GM23338 (cell line): ENCODE results near the gene LRRN4. TPM values are rescaled to one million over a fixed set of nuclear protein-coding genes. Genes with fewer than 3 reads are reported as not detected.

Experiments
- ATAC-seq: fragments of 200-7000 bp; cut with Tn5 transposase; 3 replicates; pipeline ENCODE4 v1.9.1; 2020
- DNase-seq: peaks from one replicate; pipeline ENCODE4 v3.0.0-alpha.2; 2015; ENCODE audit warnings: low spot score
- H2AFZ ChIP-seq: fragments of 200-600 bp; sonication (generic); 2 replicates; pipeline ENCODE4 v1.8.0; 2016; ENCODE audit warnings: antibody characterized with exemption, mild to moderate bottlenecking, moderate library complexity
- H3F3A ChIP-seq: fragments of 200-600 bp; sonication (generic); replicated peaks from 2 replicates; pipeline ENCODE4 v1.8.0; 2017; ENCODE audit warnings: antibody characterized with exemption, mixed run types, low read depth
- H3K27ac ChIP-seq: fragments of 200-600 bp; sonication (generic); 2 replicates; pipeline ENCODE4 v1.6.1; 2016; ENCODE audit warnings: low read depth
- H3K27me3 ChIP-seq: fragments of 200-600 bp; sonication (generic); 2 replicates; pipeline ENCODE4 v1.8.0; 2016; ENCODE audit warnings: mild to moderate bottlenecking, mixed run types, moderate library complexity; ENCODE audit not compliant: insufficient read depth
- H3K36me3 ChIP-seq: fragments of 200-600 bp; sonication (generic); 2 replicates; pipeline ENCODE4 v1.8.0; 2016; ENCODE audit warnings: mild to moderate bottlenecking; ENCODE audit not compliant: insufficient read depth
- H3K4me1 ChIP-seq: fragments of 200-600 bp; sonication (generic); 2 replicates; pipeline ENCODE4 v1.8.0; 2016; ENCODE audit warnings: mild to moderate bottlenecking, moderate library complexity; ENCODE audit not compliant: insufficient read depth
- H3K4me2 ChIP-seq: fragments of 200-600 bp; sonication (generic); 2 replicates; pipeline ENCODE4 v1.7.1; 2017; ENCODE audit warnings: mixed run types
- H3K4me3 ChIP-seq: fragments of 200-600 bp; sonication (generic); 2 replicates; pipeline ENCODE4 v1.6.1; 2016; ENCODE audit warnings: mixed run types
- H3K79me2 ChIP-seq: fragments of 200-600 bp; sonication (generic); replicated peaks from 2 replicates; pipeline ENCODE4 v1.8.0; 2017; ENCODE audit warnings: mild to moderate bottlenecking; ENCODE audit not compliant: insufficient read depth
- H3K9me2 ChIP-seq: fragments of 200-600 bp; sonication (generic); 2 replicates; pipeline ENCODE4 v1.8.0; 2017; ENCODE audit not compliant: insufficient read depth
- H4K20me1 ChIP-seq: fragments of 200-600 bp; sonication (generic); replicated peaks from 2 replicates; pipeline ENCODE4 v1.8.0; 2017; ENCODE audit warnings: mild to moderate bottlenecking; ENCODE audit not compliant: insufficient read depth
- H3K27ac Mint-ChIP-seq: 2 replicates; pipeline ENCODE4 v1.8.0; 2020; ENCODE audit warnings: inconsistent platforms, mild to moderate bottlenecking, moderate library complexity, mixed read lengths
- H3K27me3 Mint-ChIP-seq: 3 replicates; pipeline ENCODE4 v1.8.0; 2022; ENCODE audit warnings: low read depth, mild to moderate bottlenecking, moderate library complexity, mixed read lengths, inconsistent platforms; ENCODE audit not compliant: insufficient read depth, poor library complexity
- H3K36me3 Mint-ChIP-seq: 3 replicates; pipeline ENCODE4 v1.8.0; 2021; ENCODE audit warnings: low read depth, mild to moderate bottlenecking, inconsistent platforms, moderate library complexity, mixed read lengths
- H3K4me1 Mint-ChIP-seq: 3 replicates; pipeline ENCODE4 v1.8.0; 2020; ENCODE audit warnings: mild to moderate bottlenecking, inconsistent platforms, mixed read lengths
- H3K4me3 Mint-ChIP-seq: 3 replicates; pipeline ENCODE4 v1.8.0; 2021; ENCODE audit warnings: moderate library complexity, mild to moderate bottlenecking, inconsistent platforms, mixed read lengths
- H3K9me3 Mint-ChIP-seq: 3 replicates; pipeline ENCODE4 v1.8.0; 2020; ENCODE audit warnings: moderate library complexity, mild to moderate bottlenecking, inconsistent platforms, mixed read lengths
- EZH2phosphoT487 ChIP-seq: fragments of 200-600 bp; sonication (generic); IDR thresholded peaks from one replicate; pipeline ENCODE4 v1.8.1; 2018; ENCODE audit warnings: antibody characterized with exemption; ENCODE audit not compliant: unreplicated experiment
- NANOG ChIP-seq: IDR thresholded peaks from 2 replicates; pipeline ENCODE4 v1.6.1; 2016; ENCODE audit warnings: antibody characterized with exemption, borderline replicate concordance
- POLR2AphosphoS5 ChIP-seq: IDR thresholded peaks from 2 replicates; pipeline ENCODE4 v1.6.1; 2016; ENCODE audit warnings: antibody characterized with exemption, low read depth
- STAT1 ChIP-seq: IDR thresholded peaks from one replicate; pipeline ENCODE4 v1.6.1; 2016; ENCODE audit warnings: antibody characterized with exemption; ENCODE audit not compliant: unreplicated experiment
- ZNF331 ChIP-seq: fragments of 250-450 bp; sonication (Bioruptor Pico); IDR thresholded peaks from 2 replicates; pipeline ENCODE4 v1.5.0; 2020; ENCODE audit warnings: low read depth, mild to moderate bottlenecking, moderate library complexity
- ZNF462 ChIP-seq: fragments of 250-450 bp; sonication (Bioruptor Pico); IDR thresholded peaks from 2 replicates; pipeline ENCODE4 v1.5.0; 2020; ENCODE audit warnings: mild to moderate bottlenecking, moderate library complexity
- polyA plus RNA-seq: library from polyadenylated mRNA; unstranded; fragments of >200 nt; fragmentation: Nextera tagmentation; extraction: Ambion mirVana; gene quantifications from 2 replicates; pipeline ENCODE4 v1.2.1, GENCODE V29; 2016
- total RNA-seq: library from RNA; depleted of rRNA; stranded (reverse); fragments of >200 nt; shearing (Covaris generic); gene quantifications from 2 replicates; pipeline ENCODE4 v1.2.3, GENCODE V29; 2014

LRRN4 gene
- total and polyA plus RNA-seq, 2 experiments from 2014 or later = 0.21 to 2.2 TPM

- TF ChIP-seq ZNF462 = no peak
- TF ChIP-seq ZNF331 (CRISPR knock-in tag) = no peak
- no peak for TF ChIP-seq NANOG
Measured at GRCh38 chr20:6070829-6071695, 17.2 kb upstream of the LRRN4 start (continued).

- DNase-seq (no peak), ATAC-seq (no peak)
- no peak overlapping the region for H3K4me2 ChIP-seq
- Mint-ChIP-seq H3K36me3 (peaks cover 7% of the 10 kb centered on the region; the same call in 1 of the 3 replicates), H3K4me1 (no peaks in the 10 kb centered on the region; the same call in 2 of the 3 replicates), H3K4me3 (no peak overlapping the region), H3K27ac (no peak overlapping the region), H3K9me3 (no peaks in the 10 kb centered on the region; the same call in 2 of the 3 replicates), H3K27me3 (peaks cover 4% of the 10 kb centered on the region)
- no peak overlapping the region for H2AFZ ChIP-seq
- H3K36me3 ChIP-seq = peaks cover 6% of the 10 kb centered on the region; the same call in 1 of the 2 replicates
- no peak overlapping the region for H3K27ac ChIP-seq
- H3K27me3 ChIP-seq = no peaks in the 10 kb centered on the region
- no peaks in the 10 kb centered on the region for H3K79me2 ChIP-seq
- H3K9me2 ChIP-seq = no peaks in the 10 kb centered on the region
- H3K4me1 ChIP-seq = no peaks in the 10 kb centered on the region
- H4K20me1 ChIP-seq = no peaks in the 10 kb centered on the region
- H3K4me3 ChIP-seq = no peak overlapping the region
- no peaks in the 10 kb centered on the region for H3F3A ChIP-seq
- TF ChIP-seq ZNF462 (no peak), ZNF331 (CRISPR knock-in tag) (no peak), STAT1 (no peak), POLR2AphosphoS5 (no peak), EZH2phosphoT487 (no peak)
Measured at GRCh38 chr20:6069669-6070068, 15.8 kb upstream of the LRRN4 start.
